ENCODE measurements around the gene CLDN6. TPM values are rescaled to one million over a fixed set of nuclear protein-coding genes. Genes with fewer than 3 reads are reported as not detected.

CLDN6 gene
- total and polyA plus RNA-seq, 2 of the 13 experiments (the other 11 are each of a cell fraction or from before 2014, with no cell fraction given), result 5.9 to 7.6 TPM

GRCh38 chr16:2968738-2969544, 49.0 kb downstream of the CLDN6 start, which contains the start of gene PAQR4 (continued):
- TF ChIP-seq SRSF4 (IDR thresholded peaks at IDR 0.05; ENCODE audit: low read depth, low read length, poor library complexity, severe bottlenecking), result no peak
- TF ChIP-seq POLR2G (IDR thresholded peaks at IDR 0.05; ENCODE audit: low read depth, low read length), result peak; percentile 59; the same call in 1 of the 2 replicates
- peak; percentile 97 for TF ChIP-seq ZBTB44 (CRISPR knock-in tag; IDR thresholded peaks at IDR 0.05)
- TF ChIP-seq MBD4 (IDR thresholded peaks at IDR 0.05; ENCODE audit: borderline replicate concordance, low read length), result no peak
- no peak for TF ChIP-seq ADNP (CRISPR knock-in tag; IDR thresholded peaks at IDR 0.05)
- peak; percentile 66; the same call in 1 of the 2 replicates for TF ChIP-seq ELF4 (CRISPR knock-in tag; IDR thresholded peaks at IDR 0.05; ENCODE audit: borderline replicate concordance)
- no peak for TF ChIP-seq NR1H2 (CRISPR knock-in tag; IDR thresholded peaks at IDR 0.05; ENCODE audit: borderline replicate concordance, low read depth)
- TF ChIP-seq ZNF781 (CRISPR knock-in tag; IDR thresholded peaks at IDR 0.05; ENCODE audit: borderline replicate concordance, not compliant biosample characterization), result peak; percentile 99
- TF ChIP-seq ZXDC (CRISPR knock-in tag; IDR thresholded peaks at IDR 0.05), result peak; percentile 80; the same call in 1 of the 2 replicates
- TF ChIP-seq KDM6A (CRISPR knock-in tag; IDR thresholded peaks at IDR 0.05; ENCODE audit: low read depth), result no peak
- TF ChIP-seq ARHGAP35 (CRISPR knock-in tag; IDR thresholded peaks at IDR 0.05; ENCODE audit: borderline replicate concordance), result 0 out of 2 replicates have a peak, but pooled peaks have one; percentile 82
- peak; percentile 95 for TF ChIP-seq ZNF367 (CRISPR knock-in tag; IDR thresholded peaks at IDR 0.05; ENCODE audit: borderline replicate concordance)
- TF ChIP-seq, protein P1, sequence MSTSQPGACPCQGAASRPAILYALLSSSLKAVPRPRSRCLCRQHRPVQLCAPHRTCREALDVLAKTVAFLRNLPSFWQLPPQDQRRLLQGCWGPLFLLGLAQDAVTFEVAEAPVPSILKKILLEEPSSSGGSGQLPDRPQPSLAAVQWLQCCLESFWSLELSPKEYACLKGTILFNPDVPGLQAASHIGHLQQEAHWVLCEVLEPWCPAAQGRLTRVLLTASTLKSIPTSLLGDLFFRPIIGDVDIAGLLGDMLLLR (CRISPR knock-in tag; IDR thresholded peaks at IDR 0.05), result peak; percentile 94
- TF ChIP-seq ZNF180 (CRISPR knock-in tag; IDR thresholded peaks at IDR 0.05; ENCODE audit: borderline replicate concordance, low read depth), result no peak; the same call in 1 of the 2 replicates
- peak; percentile 98 for TF ChIP-seq ZNF232 (CRISPR knock-in tag; IDR thresholded peaks at IDR 0.05; ENCODE audit: borderline replicate concordance)
- TF ChIP-seq, protein P2, sequence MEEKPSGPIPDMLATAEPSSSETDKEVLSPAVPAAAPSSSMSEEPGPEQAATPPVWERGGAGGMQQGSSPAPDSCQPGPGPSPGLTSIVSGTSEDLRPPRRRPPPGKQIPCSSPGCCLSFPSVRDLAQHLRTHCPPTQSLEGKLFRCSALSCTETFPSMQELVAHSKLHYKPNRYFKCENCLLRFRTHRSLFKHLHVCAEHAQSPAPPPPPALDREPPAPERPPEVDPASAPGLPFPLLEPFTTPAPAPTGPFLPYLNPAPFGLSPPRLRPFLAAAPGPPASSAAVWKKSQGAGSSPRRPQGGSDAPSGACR (CRISPR knock-in tag; IDR thresholded peaks at IDR 0.05), result peak; percentile 84; the same call in 1 of the 2 replicates
- TF ChIP-seq TAF15 (IDR thresholded peaks at IDR 0.05; ENCODE audit: low read depth, low read length, poor library complexity, severe bottlenecking), result no peak
- peak; percentile 88; the same call in 1 of the 2 replicates for TF ChIP-seq MAF1 (CRISPR knock-in tag; IDR thresholded peaks at IDR 0.05; ENCODE audit: borderline replicate concordance)
- peak; percentile 95; the same call in 1 of the 2 replicates for TF ChIP-seq ZFP41 (CRISPR knock-in tag; IDR thresholded peaks at IDR 0.05; ENCODE audit: borderline replicate concordance)
- TF ChIP-seq ZNF83 (CRISPR knock-in tag; IDR thresholded peaks at IDR 0.05; ENCODE audit: borderline replicate concordance), result peak; percentile 97
- peak; percentile 83; the same call in 1 of the 2 replicates for TF ChIP-seq ZNF570 (CRISPR knock-in tag; IDR thresholded peaks at IDR 0.05; ENCODE audit: borderline replicate concordance)
- peak; percentile 98 for TF ChIP-seq ZSCAN21 (CRISPR knock-in tag; IDR thresholded peaks at IDR 0.05; ENCODE audit: borderline replicate concordance)
- no peak for TF ChIP-seq PHB2 (IDR thresholded peaks at IDR 0.05; ENCODE audit: partially characterized antibody)
